Right lobe of liver (tissue), 6 donors: ENCODE results near the gene PNLIPRP2. TPM values are rescaled to one million over a fixed set of nuclear protein-coding genes. Genes with fewer than 3 reads are reported as not detected.

Source experiments
- ATAC-seq, 4 donors: fragments of 200-7000 bp; cut with Tn5 transposase; one replicate each; pipeline ENCODE4 v1.9.1; 2020; ENCODE audit warnings: mild to moderate bottlenecking in 4 of 4, moderate library complexity in 4 of 4
- DNase-seq, 3 donors: peaks; one replicate each; pipeline ENCODE4 v3.0.0-alpha.2; 2020
- H3K27ac ChIP-seq, 3 donors: fragments of 200-600 bp; one replicate each; pipeline ENCODE4 v1.8.0; 2022
- H3K27me3 ChIP-seq, 2 donors: fragments of 200-600 bp; one replicate each; pipeline ENCODE4 v1.8.0; 2022
- H3K36me3 ChIP-seq, 4 donors: fragments of 200-600 bp; sonication (generic) in 1 of 4; one replicate each; pipeline versions ENCODE4 v1.5.1 to v1.8.0; 2017 to 2022; ENCODE audit warnings: control low read depth in 1 of 4
- H3K4me1 ChIP-seq, 4 donors: fragments of 200-600 bp; sonication (generic) in 1 of 4; one replicate each; pipeline versions ENCODE4 v1.5.1 to v1.8.0; 2017 to 2022; ENCODE audit warnings: control low read depth in 1 of 4
- H3K4me3 ChIP-seq, 3 donors: fragments of 200-600 bp; one replicate each; pipeline ENCODE4 v1.8.0; 2022
- H3K9me3 ChIP-seq, 4 donors: fragments of 200-600 bp; sonication (generic) in 1 of 4; one replicate each; pipeline versions ENCODE4 v1.5.1 to v1.8.0; 2017 to 2022; ENCODE audit warnings: control low read depth in 1 of 4
- POLR2A ChIP-seq: fragments of 450-650 bp; IDR thresholded peaks from one replicate; pipeline ENCODE4 v1.6.1; 2017; ENCODE audit warnings: antibody characterized with exemption, mild to moderate bottlenecking
- WGBS: methylation state at CpG from one replicate; pipeline ENCODE4 v1.1.6; 2018; ENCODE audit warnings: low coverage, low lambda C conversion rate; ENCODE audit not compliant: insufficient coverage; ENCODE audit errors: missing lambda C conversion rate; 5-methylcytosine and 5-hydroxymethylcytosine counted together
- intact Hi-C, 2 donors: fragments of 100-400 bp; cut with DNase I; formaldehyde crosslinking; loops; one replicate each; pipeline versions ENCODE4 v1.11.2 to v1.14.1; 2022
- long read RNA-seq: library from polyadenylated mRNA; unstranded; transcript quantifications from one replicate; pipeline ENCODE4 v2.0.0, GENCODE V29; 2019
- total RNA-seq, 6 experiments: library from RNA; depleted of rRNA in 2 of 6; stranded (reverse); fragments of >200 nt in 2 of 6; fragmentation: NEBNext Ultra II Directional in 3 of 6; extraction: Animal tissue kit (Norgen Biotek cat#: 25700) in 3 of 6; gene quantifications; one replicate each; pipeline versions ENCODE4 v1.1.0 to v1.2.4, GENCODE V29; 2016 to 2023
- TF ChIP-seq, protein P1 (sequence below), 4 donors: fragments of 200-600 bp in 3 of 4; fragments of 450-650 bp in 1 of 4; IDR thresholded peaks; one replicate each; pipeline versions ENCODE4 v1.5.1 to v1.8.0; 2016 to 2022; ENCODE audit warnings: antibody characterized with exemption in 4 of 4, mild to moderate bottlenecking in 2 of 4
- donor health status: DM: no; HTN: yes; CAD: no.
- donor health status: DM: no; HTN: no; CAD: no.
- donor health status: DM: no; HTN: no; CAD: no.
- donor health status: DM: no; HTN: yes; CAD: no.
- donor health status: DM: no; HTN: yes; CAD: no.

The PNLIPRP2 gene
- not detected for total RNA-seq
- long read RNA-seq: 0 reads

DNA sequence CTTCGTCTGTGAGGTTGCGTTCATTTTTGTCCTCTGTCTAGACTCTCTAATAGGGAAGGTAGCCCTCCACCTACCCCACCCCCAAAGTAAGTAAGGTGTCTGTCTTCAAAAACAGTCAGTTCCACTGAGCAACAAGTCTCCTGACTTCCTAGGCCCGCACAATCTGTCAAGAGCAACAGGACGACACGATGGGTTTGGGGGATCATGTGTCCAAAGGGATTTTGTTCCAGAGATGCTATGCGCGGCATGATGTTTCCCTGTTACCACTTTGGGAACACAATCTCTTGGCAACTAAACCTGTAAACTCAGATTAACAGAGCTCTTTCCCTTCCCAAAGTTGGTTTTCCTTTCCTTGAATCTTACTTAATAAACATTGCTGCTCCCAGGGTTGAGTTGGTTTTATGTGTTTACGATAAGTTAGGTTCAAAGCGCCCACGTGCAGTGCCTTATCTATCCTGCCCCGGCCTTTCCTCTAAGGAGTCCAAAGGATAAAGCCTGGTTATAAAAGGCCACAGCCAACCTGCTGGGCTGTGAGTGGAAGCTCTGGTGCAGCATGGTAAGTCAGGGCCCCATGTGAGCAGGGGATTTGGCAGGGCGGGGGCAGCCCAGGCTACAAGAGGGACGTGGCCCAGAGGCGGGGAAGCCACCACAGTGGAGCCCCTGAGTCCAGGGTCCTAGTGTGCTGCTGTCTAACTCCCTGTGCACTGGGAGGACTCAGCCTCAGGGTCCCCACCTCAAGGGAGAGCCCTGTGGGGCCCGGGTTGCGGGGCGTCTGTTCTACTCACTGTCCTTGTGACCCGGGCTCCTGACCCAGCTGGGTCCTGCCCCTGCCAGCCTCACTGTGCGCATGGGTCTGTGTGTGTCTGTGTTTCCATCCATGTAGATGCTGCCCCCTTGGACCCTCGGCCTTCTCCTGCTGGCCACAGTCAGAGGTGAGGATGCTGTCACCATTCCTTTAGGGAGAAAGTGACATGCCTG, at the start of gene PNLIPRP2:
Gene PNLIPRP2, plus strand, starts transcription at position 531 of the 978 bp plus-strand sequence.
- TF ChIP-seq, protein P1, sequence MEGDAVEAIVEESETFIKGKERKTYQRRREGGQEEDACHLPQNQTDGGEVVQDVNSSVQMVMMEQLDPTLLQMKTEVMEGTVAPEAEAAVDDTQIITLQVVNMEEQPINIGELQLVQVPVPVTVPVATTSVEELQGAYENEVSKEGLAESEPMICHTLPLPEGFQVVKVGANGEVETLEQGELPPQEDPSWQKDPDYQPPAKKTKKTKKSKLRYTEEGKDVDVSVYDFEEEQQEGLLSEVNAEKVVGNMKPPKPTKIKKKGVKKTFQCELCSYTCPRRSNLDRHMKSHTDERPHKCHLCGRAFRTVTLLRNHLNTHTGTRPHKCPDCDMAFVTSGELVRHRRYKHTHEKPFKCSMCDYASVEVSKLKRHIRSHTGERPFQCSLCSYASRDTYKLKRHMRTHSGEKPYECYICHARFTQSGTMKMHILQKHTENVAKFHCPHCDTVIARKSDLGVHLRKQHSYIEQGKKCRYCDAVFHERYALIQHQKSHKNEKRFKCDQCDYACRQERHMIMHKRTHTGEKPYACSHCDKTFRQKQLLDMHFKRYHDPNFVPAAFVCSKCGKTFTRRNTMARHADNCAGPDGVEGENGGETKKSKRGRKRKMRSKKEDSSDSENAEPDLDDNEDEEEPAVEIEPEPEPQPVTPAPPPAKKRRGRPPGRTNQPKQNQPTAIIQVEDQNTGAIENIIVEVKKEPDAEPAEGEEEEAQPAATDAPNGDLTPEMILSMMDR (IDR thresholded peaks at IDR 0.05): no peak
- no peak for TF ChIP-seq POLR2A
- Histone ChIP-seq H3K9me3 (no peaks in the 10 kb centered on the region), H3K27me3 (no peaks in the 10 kb centered on the region), H3K36me3 (no peaks in the 10 kb centered on the region), H3K4me3 (no peak within 1 kb of the TSS), H3K4me1 (no peaks in the 10 kb centered on the region), H3K27ac (no peak within 1 kb of the TSS)
- intact Hi-C loops: no loop called here
- ATAC-seq (no peak), DNase-seq (no peak)
- WGBS: 41% methylated on average over 9 of the region's 20 CpGs

DNA sequence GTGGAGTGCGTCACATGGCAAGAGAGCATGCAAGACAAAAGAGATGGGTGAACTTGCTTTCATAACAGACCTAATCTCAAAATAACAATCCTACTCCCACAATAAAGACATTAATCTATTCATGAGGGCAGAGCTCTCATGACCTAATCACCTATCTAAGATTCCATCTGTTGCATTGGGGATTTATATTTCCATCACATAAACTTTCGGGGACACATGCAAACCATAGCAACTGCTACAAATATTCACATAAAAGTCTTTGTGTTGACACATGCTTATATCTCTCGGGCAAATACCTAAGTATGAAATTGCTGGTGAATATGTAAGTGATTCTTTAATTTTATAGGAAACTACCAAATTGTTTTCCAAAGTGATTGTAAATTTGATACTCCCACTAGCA, 46.0 kb upstream of the PNLIPRP2 start:
- WGBS: 58% methylated on average over 3 of the region's 3 CpGs
- no peak for TF ChIP-seq POLR2A
- TF ChIP-seq, protein P1 (IDR thresholded peaks at IDR 0.05): no peak
- H3K36me3 ChIP-seq: no peaks in the 10 kb centered on the region
- no peak overlapping the region for H3K4me3 ChIP-seq
- no peaks in the 10 kb centered on the region for H3K27me3 ChIP-seq
- ATAC-seq (no peak), DNase-seq (no peak)
- no peaks in the 10 kb centered on the region for H3K4me1 ChIP-seq
- H3K27ac ChIP-seq: no peak overlapping the region
- H3K9me3 ChIP-seq: no peaks in the 10 kb centered on the region
- intact Hi-C loops: no loop called here

DNA sequence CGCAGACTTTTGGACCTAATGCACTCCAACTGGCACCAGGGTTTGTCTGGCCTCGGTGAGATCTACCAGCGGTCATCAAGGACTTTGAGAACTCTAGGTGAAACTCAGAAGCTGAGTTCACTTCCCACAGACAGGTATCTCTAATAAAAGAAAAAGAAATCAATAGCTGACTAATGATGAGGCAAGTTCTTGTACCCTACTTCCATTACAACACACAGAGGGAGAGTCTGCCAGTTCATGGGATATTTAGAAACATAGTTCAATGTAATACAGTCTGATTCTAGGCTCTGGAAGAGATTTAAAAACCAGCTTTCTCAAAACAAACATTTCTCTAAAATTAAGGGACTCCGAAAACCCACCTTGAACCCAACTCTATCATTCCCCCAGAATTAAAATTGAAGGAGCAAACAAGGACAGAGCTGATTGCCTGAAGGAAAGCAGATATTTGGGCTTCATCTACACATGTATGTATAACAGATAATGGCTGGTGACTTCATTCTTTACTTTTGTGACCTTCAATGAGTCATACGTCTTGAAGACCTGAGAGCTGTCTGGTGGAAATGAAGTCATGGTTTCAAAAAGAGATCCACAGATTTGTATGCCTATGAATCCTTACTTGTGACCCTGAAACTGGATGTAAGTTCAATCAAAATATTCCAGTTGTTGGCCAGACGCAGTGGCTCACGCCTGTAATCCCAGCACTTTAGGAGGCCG, 32.7 kb upstream of the PNLIPRP2 start:
- no peaks in the 10 kb centered on the region for H3K36me3 ChIP-seq
- no peak overlapping the region for H3K27ac ChIP-seq
- WGBS: 75% methylated on average over 7 of the region's 8 CpGs
- TF ChIP-seq POLR2A: no peak
- TF ChIP-seq, protein P1 (IDR thresholded peaks at IDR 0.05): no peak
- no peak overlapping the region for H3K4me3 ChIP-seq
- no peak for DNase-seq
- H3K27me3 ChIP-seq: peaks cover 3 to 6% of the 10 kb centered on the region in 2 donors
- peaks cover 0 to 4% (median 1%) of the 10 kb centered on the region in 4 donors for H3K4me1 ChIP-seq
- intact Hi-C loops: no loop called here
- no peaks in the 10 kb centered on the region for H3K9me3 ChIP-seq
- ATAC-seq: peak in 2 of 4 donors; percentile 63 to 84

DNA sequence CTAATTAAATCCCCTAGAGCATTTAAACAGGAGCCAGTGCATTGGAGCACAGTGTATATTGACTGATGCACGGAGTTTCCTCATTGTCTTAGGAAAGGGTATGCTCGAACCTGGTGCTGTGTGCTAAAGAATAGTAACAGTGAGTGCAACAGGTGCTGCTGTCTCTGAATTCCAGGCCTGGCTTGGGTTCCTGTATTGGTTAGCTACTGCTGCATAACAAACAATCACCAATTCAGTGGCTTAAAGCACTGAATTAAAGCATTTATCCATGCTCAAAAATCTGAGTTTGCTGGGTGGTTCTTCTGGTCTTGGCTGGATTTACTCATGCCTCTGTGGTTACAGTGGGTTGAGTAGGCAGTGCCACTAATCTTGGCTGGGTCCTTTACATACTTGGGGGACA, 31.8 kb upstream of the PNLIPRP2 start:
- no peak overlapping the region for H3K27ac ChIP-seq
- DNase-seq (no peak), ATAC-seq (no peak)
- no peak for TF ChIP-seq POLR2A
- TF ChIP-seq, protein P1 (IDR thresholded peaks at IDR 0.05): no peak
- H3K4me1 ChIP-seq: peaks cover 0 to 4% (median 1%) of the 10 kb centered on the region in 4 donors
- H3K36me3 ChIP-seq: no peaks in the 10 kb centered on the region
- H3K9me3 ChIP-seq: no peaks in the 10 kb centered on the region
- 50% methylated on average over 1 of the region's 2 CpGs for WGBS
- H3K4me3 ChIP-seq: no peak overlapping the region
- H3K27me3 ChIP-seq: peaks cover 3 to 6% of the 10 kb centered on the region in 2 donors
- intact Hi-C loops: no loop called here
